Endothelial cell of umbilical vein (primary cell): ENCODE measurements around the gene CD101. TPM values are rescaled to one million over a fixed set of nuclear protein-coding genes. Genes with fewer than 3 reads are reported as not detected.

ENCODE experiments used
- BruUV-seq: library from RNA; stranded (reverse); fragments of 400-500 nt; replicated peaks from 2 replicates; lab custom pipeline; 2021; lab: Mats Ljungman, UMichigan
- CTCF ChIA-PET: fragments of 300-600, 350-600 bp; sonication (Branson Sonifier 250); formaldehyde crosslinking; loops from one replicate; lab custom pipeline; 2021; ENCODE audit warnings: antibody characterized with exemption, inconsistent platforms; lab: Charles Lee
- POLR2A ChIA-PET: fragments of 300-600, 350-600 bp; sonication (Branson Sonifier 250); formaldehyde crosslinking; loops from one replicate; lab custom pipeline; 2021; ENCODE audit warnings: antibody characterized with exemption, inconsistent platforms; lab: Charles Lee
- DNase-seq: peaks from one replicate; pipeline ENCODE4 v3.0.0-alpha.2; 2011; ENCODE audit warnings: low read depth, low spot score
- FAIRE-seq: peaks from 2 replicates; lab custom pipeline; 2011; peaks lifted over from hg19 to GRCh38; lab: Jason Lieb, UNC
- H2AFZ ChIP-seq: 2 replicates; pipeline ENCODE4 v1.6.0; 2012; ENCODE audit warnings: low read depth, low read length, control low read depth, inconsistent platforms
- H3K27ac ChIP-seq: 2 replicates; pipeline ENCODE4 v1.5.1; 2011; ENCODE audit warnings: low read depth, mild to moderate bottlenecking, control low read depth, low read length, moderate library complexity; ENCODE audit not compliant: insufficient read depth
- H3K27me3 ChIP-seq, 2 experiments: 2 replicates each; pipeline versions ENCODE4 v1.6.0 to v1.6.1; 2011; ENCODE audit warnings: low read length in 2 of 2, mixed read lengths in 1 of 2; ENCODE audit not compliant: control insufficient read depth in 2 of 2, insufficient read depth in 2 of 2
- H3K36me3 ChIP-seq, 2 experiments: 2 replicates in 1 of 2; 3 replicates in 1 of 2; pipeline ENCODE4 v1.5.1; 2011; ENCODE audit warnings: low read length in 2 of 2, mild to moderate bottlenecking in 1 of 2, moderate library complexity in 1 of 2; ENCODE audit not compliant: control insufficient read depth in 2 of 2, insufficient read depth in 2 of 2; ENCODE audit errors: extremely low read depth in 1 of 2
- H3K4me1 ChIP-seq: 3 replicates; pipeline ENCODE4 v1.5.1; 2011; ENCODE audit warnings: mild to moderate bottlenecking, low read length; ENCODE audit not compliant: control insufficient read depth, insufficient read depth; ENCODE audit errors: extremely low read depth
- H3K4me2 ChIP-seq: 2 replicates; pipeline ENCODE4 v1.6.1; 2011; ENCODE audit warnings: low read length, control low read depth, mixed read lengths; ENCODE audit not compliant: insufficient read depth
- H3K4me3 ChIP-seq, 3 experiments: fragments of 200-600 bp in 1 of 3; sonication (generic), shearing (Covaris generic) in 1 of 3; replicated peaks in 1 of 3; 2 replicates each; pipeline ENCODE4 v1.5.1; 2011 to 2016; ENCODE audit warnings: control low read depth in 3 of 3, low read length in 3 of 3, mild to moderate bottlenecking in 2 of 3, inconsistent platforms in 1 of 3, low read depth in 1 of 3, moderate library complexity in 1 of 3; ENCODE audit not compliant: insufficient read depth in 1 of 3
- H3K79me2 ChIP-seq: 2 replicates; pipeline ENCODE4 v1.6.0; 2012; ENCODE audit warnings: low read length, inconsistent platforms; ENCODE audit not compliant: control insufficient read depth, insufficient read depth
- H3K9ac ChIP-seq: replicated peaks from 2 replicates; pipeline ENCODE3; 2011; ENCODE audit warnings: low read length, control low read depth; ENCODE audit not compliant: insufficient read depth; ENCODE audit errors: extremely low read depth
- H3K9me1 ChIP-seq: replicated peaks from 3 replicates; pipeline ENCODE4 v1.6.0; 2011; ENCODE audit warnings: mild to moderate bottlenecking, low read length; ENCODE audit not compliant: control insufficient read depth, insufficient read depth; ENCODE audit errors: extremely low read depth
- H3K9me3 ChIP-seq: replicated peaks from 2 replicates; pipeline ENCODE4 v1.5.1; 2012; ENCODE audit warnings: low read length, inconsistent platforms; ENCODE audit not compliant: control insufficient read depth, insufficient read depth
- H4K20me1 ChIP-seq: replicated peaks from 2 replicates; pipeline ENCODE3; 2011; ENCODE audit warnings: mild to moderate bottlenecking, low read length; ENCODE audit not compliant: control insufficient read depth, insufficient read depth; ENCODE audit errors: extremely low read depth
- EZH2 ChIP-seq: IDR thresholded peaks from 2 replicates; pipeline ENCODE4 v1.6.1; 2012; ENCODE audit warnings: borderline replicate concordance, low read depth, mild to moderate bottlenecking, moderate library complexity, low read length, inconsistent platforms; ENCODE audit not compliant: severe bottlenecking
- FOS ChIP-seq: IDR thresholded peaks from 2 replicates; pipeline ENCODE4 v1.6.1; 2011; ENCODE audit warnings: mild to moderate bottlenecking, low read length, moderate library complexity, borderline replicate concordance; ENCODE audit not compliant: insufficient read depth
- GATA2 ChIP-seq: IDR thresholded peaks from 2 replicates; pipeline ENCODE4 v1.7.0; 2011; ENCODE audit warnings: low read depth, mild to moderate bottlenecking, moderate library complexity, mixed read lengths, low read length; ENCODE audit not compliant: insufficient read length, insufficient read depth
- JUN ChIP-seq: IDR thresholded peaks from 2 replicates; pipeline ENCODE4 v1.6.1; 2011; ENCODE audit warnings: borderline replicate concordance, low read depth; ENCODE audit not compliant: insufficient read length, insufficient read depth
- MYC ChIP-seq: IDR thresholded peaks from one replicate; pipeline ENCODE4 v1.6.1; 2011; ENCODE audit warnings: mild to moderate bottlenecking, low read depth, low read length
- POLR2A ChIP-seq: IDR thresholded peaks from 2 replicates; pipeline ENCODE4 v1.6.1; 2012; ENCODE audit warnings: low read depth, mild to moderate bottlenecking, control low read depth, low read length
- POLR2AphosphoS5 ChIP-seq: IDR thresholded peaks from 2 replicates; pipeline ENCODE4 v1.6.1; 2012; ENCODE audit warnings: low read depth, mild to moderate bottlenecking, control low read depth, low read length, moderate library complexity; ENCODE audit not compliant: insufficient read depth
- dilution Hi-C: fragments of 300-500 bp; cut with MboI; formaldehyde crosslinking; loops from one replicate; pipeline ENCODE4 v1.15.0; 2019; ENCODE audit warnings: low sequenced_read_pairs; ENCODE audit not compliant: extremely low pct_ligation_motif_present
- intact Hi-C: fragments of 100-400 bp; cut with micrococcal nuclease; formaldehyde crosslinking; loops from one replicate; pipeline ENCODE4 v1.10.0; 2022
- polyA plus RNA-seq, 4 experiments: library from polyadenylated mRNA; depleted of rRNA in 3 of 4; stranded (reverse) in 3 of 4; unstranded in 1 of 4; fragments of >200 nt; gene quantifications; 2 replicates each; pipeline versions ENCODE4 v1.2.1 to v1.2.3, GENCODE V29; 2011 to 2012; ENCODE audit warnings: missing spikeins in 1 of 4
- total RNA-seq: library from RNA; stranded (reverse); gene quantifications from 2 replicates; pipeline ENCODE4 v1.2.3, GENCODE V29; 2021
- TF ChIP-seq, protein P1 (sequence below): IDR thresholded peaks from 2 replicates; pipeline ENCODE4 v1.6.1; 2011; ENCODE audit not compliant: insufficient read depth, insufficient read length
- TF ChIP-seq, protein P2 (sequence below), 2 donors: IDR thresholded peaks; 1 replicate in 1 of 2; 2 replicates in 1 of 2; pipeline ENCODE4 v1.5.1; 2011; ENCODE audit warnings: low read length in 2 of 2, mild to moderate bottlenecking in 2 of 2, moderate library complexity in 2 of 2, control low read depth in 1 of 2, inconsistent platforms in 1 of 2, low read depth in 1 of 2; ENCODE audit not compliant: insufficient read depth in 1 of 2; ENCODE audit errors: extremely low read depth in 1 of 2

The CD101 gene
- total and polyA plus RNA-seq, 2 donors (not counting 3 experiments of a cell fraction or from before 2014, with no cell fraction given): 0.04 to 0.97 TPM

DNA sequence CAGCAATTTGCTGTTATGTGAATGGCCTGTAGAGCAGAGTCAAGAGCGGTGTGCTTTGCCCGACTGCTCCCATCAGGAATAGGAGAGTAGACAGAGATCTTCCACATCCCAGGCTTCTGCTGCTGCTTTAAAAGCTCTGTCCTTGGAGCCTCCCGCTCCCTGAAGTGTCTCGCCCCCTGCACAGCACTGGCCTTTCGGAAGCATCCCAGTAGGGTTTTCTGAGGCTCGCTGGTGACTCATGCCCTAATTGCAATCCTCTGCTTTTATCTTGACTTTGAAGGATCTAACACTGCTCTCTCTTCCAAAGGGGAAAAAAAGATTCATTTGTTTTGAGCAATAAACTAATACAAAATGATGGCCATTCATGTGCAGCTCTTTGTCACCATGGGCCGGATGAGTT lies 13.3 kb upstream of the CD101 start:
- POLR2A ChIA-PET: no interaction called here
- Histone ChIP-seq H3K4me3 (no peak overlapping the region), H3K9me3 (no peaks in the 10 kb centered on the region), H3K4me1 (no peaks in the 10 kb centered on the region), H3K9ac (no peak overlapping the region), H2AFZ (no peak overlapping the region), H3K36me3 (no peaks in the 10 kb centered on the region), H4K20me1 (no peaks in the 10 kb centered on the region), H3K27me3 (no peaks in the 10 kb centered on the region), H3K9me1 (no peaks in the 10 kb centered on the region), H3K27ac (no peak overlapping the region), H3K4me2 (no peak overlapping the region), H3K79me2 (no peaks in the 10 kb centered on the region)
- TF ChIP-seq EZH2 (no peak), POLR2AphosphoS5 (no peak), MYC (no peak)
- TF ChIP-seq, protein P1, sequence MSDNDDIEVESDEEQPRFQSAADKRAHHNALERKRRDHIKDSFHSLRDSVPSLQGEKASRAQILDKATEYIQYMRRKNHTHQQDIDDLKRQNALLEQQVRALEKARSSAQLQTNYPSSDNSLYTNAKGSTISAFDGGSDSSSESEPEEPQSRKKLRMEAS: no peak
- TF ChIP-seq, protein P2, sequence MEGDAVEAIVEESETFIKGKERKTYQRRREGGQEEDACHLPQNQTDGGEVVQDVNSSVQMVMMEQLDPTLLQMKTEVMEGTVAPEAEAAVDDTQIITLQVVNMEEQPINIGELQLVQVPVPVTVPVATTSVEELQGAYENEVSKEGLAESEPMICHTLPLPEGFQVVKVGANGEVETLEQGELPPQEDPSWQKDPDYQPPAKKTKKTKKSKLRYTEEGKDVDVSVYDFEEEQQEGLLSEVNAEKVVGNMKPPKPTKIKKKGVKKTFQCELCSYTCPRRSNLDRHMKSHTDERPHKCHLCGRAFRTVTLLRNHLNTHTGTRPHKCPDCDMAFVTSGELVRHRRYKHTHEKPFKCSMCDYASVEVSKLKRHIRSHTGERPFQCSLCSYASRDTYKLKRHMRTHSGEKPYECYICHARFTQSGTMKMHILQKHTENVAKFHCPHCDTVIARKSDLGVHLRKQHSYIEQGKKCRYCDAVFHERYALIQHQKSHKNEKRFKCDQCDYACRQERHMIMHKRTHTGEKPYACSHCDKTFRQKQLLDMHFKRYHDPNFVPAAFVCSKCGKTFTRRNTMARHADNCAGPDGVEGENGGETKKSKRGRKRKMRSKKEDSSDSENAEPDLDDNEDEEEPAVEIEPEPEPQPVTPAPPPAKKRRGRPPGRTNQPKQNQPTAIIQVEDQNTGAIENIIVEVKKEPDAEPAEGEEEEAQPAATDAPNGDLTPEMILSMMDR (IDR thresholded peaks at IDR 0.05; ENCODE audit: extremely low read depth in 1 of 2, insufficient read depth in 1 of 2, low read depth in 1 of 2, low read length in 2 of 2): no peak
- FAIRE-seq (no peak), DNase-seq (no peak)
- dilution Hi-C loops: no loop called here
- BruUV-seq: no TSS peak
- intact Hi-C loops: no loop called here
- CTCF ChIA-PET: no interaction called here

DNA sequence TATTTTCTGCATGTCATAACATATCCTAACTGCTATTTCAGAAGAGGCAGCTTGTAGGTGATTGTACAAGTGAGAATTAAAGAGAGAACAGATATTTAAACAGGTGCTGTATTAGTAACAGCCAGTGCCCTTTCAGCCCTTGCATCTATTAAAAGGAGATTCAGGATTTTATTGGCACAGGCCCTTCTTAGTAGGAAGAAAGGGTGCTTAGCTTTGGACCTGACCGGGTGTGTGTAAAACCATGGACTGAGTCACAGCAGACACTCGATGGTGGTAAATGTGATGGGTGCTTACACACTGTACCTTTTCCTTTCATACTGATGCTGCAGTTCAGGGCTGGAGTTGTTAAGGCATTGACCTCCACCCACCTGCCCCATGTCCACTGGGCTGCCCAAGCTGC lies 12.7 kb upstream of the CD101 start:
- Histone ChIP-seq H3K4me1 (no peaks in the 10 kb centered on the region), H3K36me3 (no peaks in the 10 kb centered on the region), H3K9me3 (no peaks in the 10 kb centered on the region), H3K27me3 (no peaks in the 10 kb centered on the region), H3K4me3 (no peak overlapping the region), H4K20me1 (no peaks in the 10 kb centered on the region), H3K79me2 (no peaks in the 10 kb centered on the region), H2AFZ (no peak overlapping the region), H3K4me2 (no peak overlapping the region), H3K9ac (no peak overlapping the region), H3K9me1 (no peaks in the 10 kb centered on the region), H3K27ac (no peak overlapping the region)
- ChIA-PET CTCF (no interaction called here), POLR2A (no interaction called here)
- no TSS peak for BruUV-seq
- TF ChIP-seq GATA2 (no peak), EZH2 (no peak), MYC (no peak), POLR2AphosphoS5 (no peak), POLR2A (no peak), FOS (no peak), JUN (no peak)
- TF ChIP-seq, protein P1: no peak
- TF ChIP-seq, protein P2 (IDR thresholded peaks at IDR 0.05; ENCODE audit: extremely low read depth in 1 of 2, insufficient read depth in 1 of 2, low read depth in 1 of 2, low read length in 2 of 2): no peak
- FAIRE-seq (no peak), DNase-seq (no peak)
- dilution Hi-C loops: no loop called here
- intact Hi-C loops: no loop called here
